Kidney (tissue), 14 donors: ENCODE data around the gene MEGF6. TPM values are rescaled to one million over a fixed set of nuclear protein-coding genes. Genes with fewer than 3 reads are reported as not detected.

Experiments used
- DNase-seq, 5 donors: peaks; one replicate each; pipeline ENCODE4 v3.0.0-alpha.2; 2013 to 2020
- FAIRE-seq: peaks from 2 replicates; lab custom pipeline; 2012; peaks lifted over from hg19 to GRCh38; lab: Jason Lieb, UNC
- H3K27ac ChIP-seq, 2 donors: one replicate each; pipeline ENCODE4 v1.7.0; 2013; ENCODE audit warnings: low read depth in 2 of 2, low read length in 2 of 2, inconsistent platforms in 1 of 2
- H3K27me3 ChIP-seq: one replicate; pipeline ENCODE4 v1.7.1; 2013; ENCODE audit warnings: low read length, inconsistent platforms; ENCODE audit not compliant: control insufficient read depth, insufficient read depth
- H3K36me3 ChIP-seq, 3 donors: one replicate each; pipeline versions ENCODE4 v1.7.0 to v1.7.1; 2013; ENCODE audit warnings: low read length in 3 of 3, control low read depth in 1 of 3, inconsistent platforms in 1 of 3; ENCODE audit not compliant: insufficient read depth in 3 of 3, control insufficient read depth in 2 of 3
- H3K4me1 ChIP-seq, 3 donors: one replicate each; pipeline versions ENCODE4 v1.7.0 to v1.7.1; 2013; ENCODE audit warnings: low read length in 3 of 3, inconsistent platforms in 1 of 3, low read depth in 1 of 3; ENCODE audit not compliant: control insufficient read depth in 2 of 3, insufficient read depth in 2 of 3
- H3K4me3 ChIP-seq, 3 donors: one replicate each; pipeline versions ENCODE4 v1.7.0 to v1.8.1; 2013; ENCODE audit warnings: low read length in 3 of 3, control low read depth in 1 of 3, inconsistent platforms in 1 of 3
- H3K9ac ChIP-seq, 3 donors: one replicate each; pipeline versions ENCODE4 v1.7.0 to v1.7.1; 2013; ENCODE audit warnings: low read length in 3 of 3, control low read depth in 1 of 3, inconsistent platforms in 1 of 3
- H3K9me3 ChIP-seq, 3 donors: one replicate each; pipeline versions ENCODE4 v1.7.0 to v1.7.1; 2013; ENCODE audit warnings: low read length in 3 of 3, control low read depth in 1 of 3, inconsistent platforms in 1 of 3; ENCODE audit not compliant: control insufficient read depth in 2 of 3, insufficient read depth in 1 of 3
- intact Hi-C: fragments of 100-400 bp; cut with DNase I; formaldehyde crosslinking; loops from one replicate; pipeline ENCODE4 v1.11.1; 2022
- polyA plus RNA-seq: library from polyadenylated mRNA; stranded (reverse); fragments of 350-450 nt; fragmentation: Illumina TruSeq; extraction: RNeasy Lipid Tissue Mini Kit (QIAGEN cat#74804); gene quantifications from one replicate; pipeline ENCODE4 v1.2.3, GENCODE V29; 2014; ENCODE audit warnings: low read depth, low replicate concordance; ENCODE audit not compliant: insufficient read depth
- total RNA-seq: library from RNA; stranded (reverse); fragmentation: NEBNext Ultra II Directional; extraction: Animal tissue kit (Norgen Biotek cat#: 25700); gene quantifications from one replicate; pipeline ENCODE4 v1.2.1, GENCODE V29; 2021
- TF ChIP-seq, protein P1 (sequence below): IDR thresholded peaks from 3 replicates; pipeline ENCODE4 v1.5.1; 2012; ENCODE audit warnings: mild to moderate bottlenecking, moderate library complexity, borderline replicate concordance; ENCODE audit not compliant: insufficient read depth; ENCODE audit errors: extremely low read depth
- donor health status: control.
- donor health status: control.
- donor health status: control.
- donor health status: control.
- donor health status: control.
- donor health status: DM: yes; HTN: yes; CAD: no.
- donor health status: Normal renal cell carcinoma (clear cell type).

MEGF6 gene
- total and polyA plus RNA-seq, 2 donors from 2014 or later, result 2.8 to 10.9 TPM

DNA sequence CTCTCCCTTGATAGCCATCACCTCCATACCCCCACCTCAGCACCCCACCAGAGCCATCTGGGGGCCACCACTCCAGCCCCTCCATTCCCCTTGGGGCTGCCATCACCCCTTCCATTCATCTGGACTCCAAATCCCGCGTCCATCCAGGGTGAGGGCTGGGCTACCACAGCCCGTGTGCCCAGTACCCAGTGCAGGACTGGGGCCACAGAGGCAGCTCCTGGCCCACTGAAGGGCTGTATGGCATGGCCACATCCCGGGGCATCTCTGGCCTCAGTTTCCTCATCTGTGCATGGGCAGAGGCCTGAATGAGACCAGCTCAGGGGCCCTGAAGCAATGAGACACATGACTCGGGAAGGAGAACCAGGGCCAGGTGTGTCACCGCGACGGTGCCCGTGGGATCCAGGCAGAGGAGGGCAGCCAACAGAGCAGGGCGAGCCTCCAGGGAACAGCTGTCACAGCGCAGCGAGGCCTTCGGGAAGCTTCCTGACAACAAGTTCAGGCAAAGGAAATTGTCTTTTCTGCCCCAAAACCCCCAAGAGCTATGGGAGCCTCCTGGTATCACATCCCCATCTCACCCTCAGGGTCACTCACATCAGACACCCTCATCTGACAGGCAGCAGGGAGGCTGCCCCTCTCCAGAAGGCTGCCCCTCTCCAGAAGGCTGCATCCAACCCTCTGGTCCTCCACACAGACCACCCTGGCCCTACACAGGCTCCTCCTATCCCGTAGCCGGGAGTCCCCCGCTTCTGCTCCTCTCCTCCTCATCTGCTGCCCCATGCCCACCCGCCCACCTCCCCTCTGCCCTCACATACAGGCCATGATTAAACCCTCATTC, 76.3 kb downstream of the MEGF6 start:
- Histone ChIP-seq H3K27ac (no peak overlapping the region), H3K27me3 (no peaks in the 10 kb centered on the region), H3K36me3 (no peaks in the 10 kb centered on the region), H3K4me1 (peaks cover 0 to 6% (median 0%) of the 10 kb centered on the region in 3 donors), H3K9me3 (no peaks in the 10 kb centered on the region), H3K4me3 (no peak overlapping the region), H3K9ac (no peak overlapping the region)
- DNase-seq (no peak), FAIRE-seq (no peak)
- intact Hi-C loops, result no loop called here
- TF ChIP-seq, protein P1, sequence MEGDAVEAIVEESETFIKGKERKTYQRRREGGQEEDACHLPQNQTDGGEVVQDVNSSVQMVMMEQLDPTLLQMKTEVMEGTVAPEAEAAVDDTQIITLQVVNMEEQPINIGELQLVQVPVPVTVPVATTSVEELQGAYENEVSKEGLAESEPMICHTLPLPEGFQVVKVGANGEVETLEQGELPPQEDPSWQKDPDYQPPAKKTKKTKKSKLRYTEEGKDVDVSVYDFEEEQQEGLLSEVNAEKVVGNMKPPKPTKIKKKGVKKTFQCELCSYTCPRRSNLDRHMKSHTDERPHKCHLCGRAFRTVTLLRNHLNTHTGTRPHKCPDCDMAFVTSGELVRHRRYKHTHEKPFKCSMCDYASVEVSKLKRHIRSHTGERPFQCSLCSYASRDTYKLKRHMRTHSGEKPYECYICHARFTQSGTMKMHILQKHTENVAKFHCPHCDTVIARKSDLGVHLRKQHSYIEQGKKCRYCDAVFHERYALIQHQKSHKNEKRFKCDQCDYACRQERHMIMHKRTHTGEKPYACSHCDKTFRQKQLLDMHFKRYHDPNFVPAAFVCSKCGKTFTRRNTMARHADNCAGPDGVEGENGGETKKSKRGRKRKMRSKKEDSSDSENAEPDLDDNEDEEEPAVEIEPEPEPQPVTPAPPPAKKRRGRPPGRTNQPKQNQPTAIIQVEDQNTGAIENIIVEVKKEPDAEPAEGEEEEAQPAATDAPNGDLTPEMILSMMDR, result no peak

DNA sequence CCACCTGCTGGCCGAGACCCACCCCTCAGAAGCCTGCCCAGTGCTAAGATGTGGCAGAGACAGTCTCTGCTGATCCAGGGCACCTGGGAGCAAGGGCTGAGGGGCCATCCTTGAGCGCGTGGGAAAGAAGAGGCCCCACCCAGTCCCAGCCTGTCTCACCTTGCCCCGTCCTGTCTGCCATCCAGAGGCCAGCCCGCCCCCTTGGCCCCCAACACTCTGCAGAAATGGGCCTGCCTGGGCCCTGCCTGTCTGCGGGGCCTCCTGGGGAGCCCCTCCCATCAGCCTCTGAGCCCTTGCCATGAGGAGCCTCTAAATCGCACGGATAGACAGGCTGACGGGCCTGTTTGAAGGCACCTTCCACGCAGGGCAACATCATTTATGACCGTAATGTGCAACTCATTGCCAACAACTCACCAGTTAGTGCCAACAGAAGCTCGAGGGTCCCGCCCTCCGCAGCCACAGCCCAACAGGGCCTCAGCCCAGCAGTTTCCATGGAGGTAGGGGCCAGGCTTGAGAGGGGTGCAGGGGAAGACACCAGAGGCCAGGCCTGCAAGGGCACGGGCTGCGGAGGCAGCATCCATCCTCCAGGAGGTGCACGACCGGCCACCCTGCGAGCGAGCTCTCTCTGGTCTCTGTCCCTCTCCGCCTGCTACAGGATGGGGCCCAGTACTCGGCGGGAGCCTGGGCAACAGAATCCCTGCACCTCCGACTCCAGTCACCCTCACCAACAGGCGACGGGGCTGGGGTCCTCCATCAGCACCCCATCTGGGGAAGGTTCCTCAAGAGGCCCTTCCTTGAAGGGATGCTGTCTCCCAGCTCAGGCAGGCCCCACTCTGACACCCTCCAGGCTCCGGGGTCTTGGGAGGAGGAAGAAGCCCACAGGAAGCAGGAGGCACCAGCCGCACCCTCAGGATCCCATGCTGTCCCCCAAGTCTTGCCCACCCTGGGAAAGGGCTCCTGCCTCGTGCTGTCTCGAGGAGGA, 78.0 kb downstream of the MEGF6 start:
- no peak overlapping the region for H3K4me3 ChIP-seq
- no peaks in the 10 kb centered on the region for H3K27me3 ChIP-seq
- TF ChIP-seq, protein P1, result no peak
- no peaks in the 10 kb centered on the region for H3K9me3 ChIP-seq
- no peaks in the 10 kb centered on the region for H3K36me3 ChIP-seq
- FAIRE-seq (no peak), DNase-seq (no peak)
- intact Hi-C loops, result no loop called here
- H3K27ac ChIP-seq, result no peak overlapping the region
- peaks cover 0 to 12% (median 5%) of the 10 kb centered on the region in 3 donors for H3K4me1 ChIP-seq
- no peak overlapping the region for H3K9ac ChIP-seq

DNA sequence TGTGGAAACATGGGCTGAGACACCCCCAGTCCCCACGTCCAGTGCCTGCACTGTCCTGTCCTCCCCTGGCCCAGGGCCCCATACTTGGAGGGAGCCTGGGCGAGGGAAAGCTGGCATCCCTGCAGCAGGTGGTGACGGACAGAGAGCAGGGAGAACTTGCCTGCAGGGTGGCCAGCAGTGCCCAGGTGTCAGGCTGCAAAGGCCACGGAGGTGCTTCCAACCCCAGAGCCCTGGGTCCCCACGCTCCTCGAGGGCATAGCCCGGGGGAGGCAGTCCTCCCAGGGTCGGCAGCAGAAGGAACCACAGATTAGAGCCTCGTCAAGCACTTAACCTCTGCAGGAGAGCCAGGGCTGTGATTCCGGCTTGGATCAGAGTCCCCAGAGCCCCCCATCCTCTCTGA, 79.4 kb downstream of the MEGF6 start:
- H3K9ac ChIP-seq, result no peak overlapping the region
- FAIRE-seq (no peak), DNase-seq (no peak)
- TF ChIP-seq, protein P1, result no peak
- H3K27ac ChIP-seq, result no peak overlapping the region
- H3K36me3 ChIP-seq, result no peaks in the 10 kb centered on the region
- H3K9me3 ChIP-seq, result no peaks in the 10 kb centered on the region
- H3K4me1 ChIP-seq, result peaks cover 0 to 12% (median 5%) of the 10 kb centered on the region in 3 donors
- H3K4me3 ChIP-seq, result no peak overlapping the region
- no peaks in the 10 kb centered on the region for H3K27me3 ChIP-seq
- intact Hi-C loops, result no loop called here
